ENCODE results near the gene TASP1. TPM values are rescaled to one million over a fixed set of nuclear protein-coding genes. Genes with fewer than 3 reads are reported as not detected.
A peak's percentile ranks its signal among the peaks of the same experiment; 100 is the strongest.

Gene TASP1, protein sequence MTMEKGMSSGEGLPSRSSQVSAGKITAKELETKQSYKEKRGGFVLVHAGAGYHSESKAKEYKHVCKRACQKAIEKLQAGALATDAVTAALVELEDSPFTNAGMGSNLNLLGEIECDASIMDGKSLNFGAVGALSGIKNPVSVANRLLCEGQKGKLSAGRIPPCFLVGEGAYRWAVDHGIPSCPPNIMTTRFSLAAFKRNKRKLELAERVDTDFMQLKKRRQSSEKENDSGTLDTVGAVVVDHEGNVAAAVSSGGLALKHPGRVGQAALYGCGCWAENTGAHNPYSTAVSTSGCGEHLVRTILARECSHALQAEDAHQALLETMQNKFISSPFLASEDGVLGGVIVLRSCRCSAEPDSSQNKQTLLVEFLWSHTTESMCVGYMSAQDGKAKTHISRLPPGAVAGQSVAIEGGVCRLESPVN
- 1 to 10 TPM; 6.3 to 6.7 TPM for total RNA-seq

DNA sequence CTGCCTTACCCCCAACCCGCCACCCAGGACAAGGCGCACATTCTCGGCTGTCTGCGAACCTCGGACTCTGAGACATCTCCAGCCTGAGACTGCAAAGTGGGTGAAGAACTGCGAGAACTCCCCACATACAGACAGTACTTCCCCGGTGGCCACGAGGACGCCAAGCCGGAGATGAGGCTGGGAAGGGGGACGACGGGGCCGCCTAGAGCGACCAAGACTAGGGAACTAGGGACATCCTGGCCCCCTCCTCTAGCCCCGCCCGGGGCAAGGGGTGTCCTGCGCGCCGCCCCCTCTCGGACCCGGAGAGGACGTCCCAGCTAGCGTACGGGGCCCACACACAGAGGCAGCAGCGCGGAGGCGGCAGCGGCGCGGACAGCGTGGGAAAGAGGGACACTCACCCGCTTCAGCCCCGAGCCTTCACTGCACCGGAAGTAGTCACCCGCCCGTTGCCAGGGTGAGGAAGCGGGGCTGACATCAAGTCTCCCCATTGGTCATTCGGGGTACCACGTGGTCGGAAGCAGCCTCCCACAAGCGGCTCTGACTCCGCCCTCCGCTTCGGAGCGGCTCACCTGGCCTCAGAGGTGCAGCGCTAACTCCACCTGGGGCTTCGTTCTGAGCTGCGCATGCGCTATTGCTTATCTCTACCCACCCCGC lies at the start of gene TASP1:
TASP1 (minus strand) TSS at position 437 of the 654 bp plus-strand sequence. CDS start 8,854 bp downstream, outside the sequence.
- H3K27me3 Mint-ChIP-seq (ENCODE audit: low read depth), result peaks cover under 1% of the 10 kb centered on the region
- peak within 1 kb of the TSS; percentile 76 for H3K27ac Mint-ChIP-seq
- H3K9me3 Mint-ChIP-seq, result no peaks in the 10 kb centered on the region
- DNase-seq, result peak; percentile 97
- peaks cover 15% of the 10 kb centered on the region for H3K4me1 Mint-ChIP-seq (ENCODE audit: low read depth)
- peak within 1 kb of the TSS; percentile 91 for H3K4me3 Mint-ChIP-seq
- CTCF ChIA-PET, result interaction anchor here (0.6 kb wide), 1 partner anchor 100 kb away, joined by 3 read pairs; no protein-coding TSS in a partner anchor
- no peaks in the 10 kb centered on the region for H3K36me3 Mint-ChIP-seq (ENCODE audit: low read depth)
- intact Hi-C loops (cut with micrococcal nuclease), result loop anchor here (1.0 to 2.0 kb wide), 4 partner anchors 78 to 418 kb away; partner anchors contain the start of genes ESF1 and ISM1

DNA sequence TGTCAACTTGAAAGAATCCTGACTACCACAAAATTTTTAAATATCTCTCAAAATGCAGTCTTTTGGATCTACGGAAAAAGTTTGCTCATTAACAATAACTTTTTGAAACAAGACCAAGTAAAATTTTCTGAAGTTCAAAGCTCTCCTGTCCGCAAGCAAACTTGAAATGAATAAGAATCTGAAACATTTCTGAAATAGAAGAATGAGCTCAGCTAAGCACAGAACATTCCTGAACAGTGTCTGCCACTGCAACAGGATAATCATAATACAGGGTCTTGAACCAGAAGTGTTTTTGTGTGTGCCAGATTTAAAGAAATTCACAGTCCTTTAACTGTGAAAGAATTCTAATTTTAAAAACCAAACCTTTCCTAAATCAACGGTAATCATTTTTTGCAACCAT lies 49.1 kb upstream of the TASP1 start:
- Mint-ChIP-seq H3K9me3 (no peaks in the 10 kb centered on the region), H3K4me3 (no peak overlapping the region), H3K27ac (no peak overlapping the region), H3K27me3 (ENCODE audit: low read depth) (peaks cover 23% of the 10 kb centered on the region), H3K36me3 (ENCODE audit: low read depth) (no peaks in the 10 kb centered on the region), H3K4me1 (ENCODE audit: low read depth) (no peaks in the 10 kb centered on the region)
- intact Hi-C loops (cut with micrococcal nuclease), result no loop called here
- CTCF ChIA-PET, result no interaction called here
- DNase-seq, result no peak

DNA sequence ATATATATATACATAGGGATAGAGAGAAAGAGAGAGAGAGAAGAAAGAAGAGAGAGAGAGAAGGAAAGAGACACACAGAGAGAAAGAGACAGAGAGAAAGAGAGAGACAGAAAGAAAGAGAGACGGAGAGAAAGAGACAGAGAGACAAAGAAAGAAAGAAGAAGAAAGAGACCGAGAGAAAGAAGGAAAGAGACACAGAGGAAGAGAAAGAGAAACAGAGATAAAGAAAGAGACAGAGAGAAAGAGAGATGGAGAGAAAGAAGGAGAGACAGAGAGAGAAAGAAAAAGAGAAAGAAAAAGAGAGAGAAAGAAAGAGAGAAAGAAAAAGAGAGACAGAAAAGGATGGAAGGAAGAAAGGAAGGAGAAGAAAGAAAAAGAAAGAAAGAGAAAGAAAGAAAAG lies 46.9 kb upstream of the TASP1 start:
- no peaks in the 10 kb centered on the region for H3K9me3 Mint-ChIP-seq
- CTCF ChIA-PET, result no interaction called here
- DNase-seq, result no peak
- H3K27ac Mint-ChIP-seq, result no peak overlapping the region
- intact Hi-C loops (cut with micrococcal nuclease), result no loop called here
- no peaks in the 10 kb centered on the region for H3K4me1 Mint-ChIP-seq (ENCODE audit: low read depth)
- H3K4me3 Mint-ChIP-seq, result no peak overlapping the region
- peaks cover 24% of the 10 kb centered on the region for H3K27me3 Mint-ChIP-seq (ENCODE audit: low read depth)
- no peaks in the 10 kb centered on the region for H3K36me3 Mint-ChIP-seq (ENCODE audit: low read depth)

DNA sequence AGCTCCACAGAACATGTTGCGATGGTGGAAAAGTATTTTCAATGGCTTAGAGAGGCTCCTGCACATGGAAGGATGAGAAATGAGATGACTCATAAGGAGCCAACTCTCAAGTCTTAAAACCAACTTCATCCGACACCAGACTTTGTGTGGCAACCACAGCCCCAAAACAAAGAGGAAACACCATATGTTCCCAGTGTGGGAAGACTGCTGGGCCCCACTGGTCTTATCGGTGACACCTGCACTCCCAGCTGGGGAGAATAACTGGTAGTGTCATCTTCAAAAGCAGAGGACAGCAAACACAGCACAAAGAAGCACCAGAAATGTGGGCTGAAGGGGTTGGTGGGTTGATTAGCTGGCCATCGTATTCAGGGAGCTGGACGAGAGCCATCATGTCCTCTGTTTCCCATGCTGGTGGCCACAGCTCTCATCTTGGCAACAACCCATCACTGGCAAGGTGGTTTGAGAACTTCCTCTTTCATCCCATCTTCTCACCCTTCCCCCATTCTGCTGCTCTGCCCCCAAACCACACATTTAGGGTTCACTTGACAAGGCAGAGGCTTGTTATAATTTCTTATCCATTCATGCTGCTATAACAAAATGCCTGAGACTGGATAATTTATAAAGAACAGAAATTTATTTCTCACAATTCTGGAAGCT lies 46.0 kb upstream of the TASP1 start:
- H3K27ac Mint-ChIP-seq, result no peak overlapping the region
- intact Hi-C loops (cut with micrococcal nuclease), result no loop called here
- no peak for DNase-seq
- H3K36me3 Mint-ChIP-seq (ENCODE audit: low read depth), result no peaks in the 10 kb centered on the region
- no peaks in the 10 kb centered on the region for H3K9me3 Mint-ChIP-seq
- CTCF ChIA-PET, result no interaction called here
- H3K4me1 Mint-ChIP-seq (ENCODE audit: low read depth), result no peaks in the 10 kb centered on the region
- H3K4me3 Mint-ChIP-seq, result no peak overlapping the region
- H3K27me3 Mint-ChIP-seq (ENCODE audit: low read depth), result peaks cover 24% of the 10 kb centered on the region

DNA sequence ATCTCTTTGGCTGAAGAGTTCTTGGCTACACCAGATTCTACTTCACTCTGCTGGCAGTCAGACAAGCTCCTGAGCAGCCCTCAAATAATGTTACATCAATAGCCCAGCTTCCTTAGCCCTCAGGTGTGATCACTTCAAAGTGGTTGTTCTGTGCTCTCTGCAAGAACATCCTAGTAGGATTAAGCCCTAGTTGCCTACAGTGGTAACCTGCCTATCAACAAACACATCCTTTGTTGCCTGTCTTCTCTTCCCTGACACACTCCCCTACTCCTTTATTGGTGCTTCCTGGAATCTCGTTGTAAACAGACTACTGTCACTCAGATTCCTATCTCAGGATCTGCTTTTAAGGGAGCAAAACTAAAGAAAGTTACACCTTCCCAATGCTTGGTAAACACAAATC lies 45.1 kb upstream of the TASP1 start:
- Mint-ChIP-seq H3K27me3 (ENCODE audit: low read depth) (peaks cover 24% of the 10 kb centered on the region), H3K27ac (no peak overlapping the region), H3K9me3 (no peaks in the 10 kb centered on the region), H3K4me1 (ENCODE audit: low read depth) (no peaks in the 10 kb centered on the region), H3K36me3 (ENCODE audit: low read depth) (no peaks in the 10 kb centered on the region), H3K4me3 (no peak overlapping the region)
- intact Hi-C loops (cut with micrococcal nuclease), result no loop called here
- DNase-seq, result no peak
- CTCF ChIA-PET, result no interaction called here

DNA sequence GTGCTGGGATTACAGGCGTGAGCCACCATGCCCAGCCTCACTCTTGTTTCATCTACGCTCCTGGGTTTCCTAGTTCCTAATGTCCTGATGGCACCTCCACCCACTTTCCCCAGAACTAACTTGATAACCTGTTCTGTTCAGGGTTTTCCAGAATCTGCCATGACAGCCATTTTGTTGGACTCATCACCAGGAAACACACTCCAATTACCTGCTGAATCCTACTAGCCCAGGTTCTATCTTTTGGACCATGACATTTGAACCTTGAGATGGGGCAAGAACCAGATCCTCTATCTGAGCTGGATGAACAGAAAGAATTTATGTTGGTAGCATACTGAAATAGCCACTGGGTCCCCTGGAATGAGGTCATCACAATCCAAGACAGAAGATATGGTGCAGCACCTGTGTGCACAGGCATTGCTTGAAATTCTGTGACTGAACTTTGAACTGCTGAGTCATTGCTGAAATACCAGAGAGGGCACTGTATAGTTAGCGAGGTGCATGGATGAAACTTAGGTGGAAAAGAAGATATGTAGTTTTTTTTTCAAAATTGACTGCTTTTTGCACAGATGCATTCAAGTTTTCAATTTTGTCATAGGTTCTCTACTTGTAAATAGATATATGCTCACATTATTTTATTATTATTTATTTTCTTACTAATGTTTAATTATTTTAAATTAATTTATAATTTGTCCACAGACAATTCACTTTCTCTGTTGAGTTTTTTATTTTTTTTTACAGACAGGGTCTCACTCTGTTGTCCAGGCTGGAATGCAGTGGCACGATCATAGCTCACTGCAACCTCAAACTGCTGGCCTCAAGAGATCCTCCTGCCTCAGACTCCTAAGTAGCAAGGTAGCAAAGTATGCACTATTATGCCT lies 42.8 kb upstream of the TASP1 start:
- intact Hi-C loops (cut with micrococcal nuclease), result no loop called here
- peaks cover 21% of the 10 kb centered on the region for H3K27me3 Mint-ChIP-seq (ENCODE audit: low read depth)
- no peaks in the 10 kb centered on the region for H3K36me3 Mint-ChIP-seq (ENCODE audit: low read depth)
- CTCF ChIA-PET, result interaction anchor here (0.6 kb wide), 1 partner anchor 496 kb away, joined by 3 read pairs; no protein-coding TSS in a partner anchor
- no peaks in the 10 kb centered on the region for H3K4me1 Mint-ChIP-seq (ENCODE audit: low read depth)
- no peak for DNase-seq
- H3K27ac Mint-ChIP-seq, result no peak overlapping the region
- H3K9me3 Mint-ChIP-seq, result no peaks in the 10 kb centered on the region
- no peak overlapping the region for H3K4me3 Mint-ChIP-seq

DNA sequence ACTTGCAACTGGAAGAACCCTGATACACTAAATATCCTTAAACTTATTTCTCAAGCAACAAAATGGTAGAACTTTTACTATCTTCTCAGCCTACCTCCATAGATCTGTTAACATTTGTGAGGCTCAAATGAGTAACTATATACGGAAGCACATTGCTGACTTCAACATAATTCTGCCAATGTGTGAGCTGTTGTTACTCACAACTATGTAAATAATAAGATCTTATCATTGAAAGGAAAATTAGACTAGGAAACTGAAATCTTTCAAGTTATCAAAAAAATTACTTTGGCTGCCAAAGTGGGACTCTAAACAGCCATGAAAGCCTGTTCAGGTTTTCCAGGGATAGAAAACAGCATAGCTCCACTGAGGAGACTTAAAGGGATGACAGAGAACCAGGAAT lies 40.2 kb upstream of the TASP1 start:
- Mint-ChIP-seq H3K4me3 (no peak overlapping the region), H3K4me1 (ENCODE audit: low read depth) (no peaks in the 10 kb centered on the region), H3K36me3 (ENCODE audit: low read depth) (no peaks in the 10 kb centered on the region), H3K27ac (no peak overlapping the region), H3K27me3 (ENCODE audit: low read depth) (peaks cover 14% of the 10 kb centered on the region), H3K9me3 (no peaks in the 10 kb centered on the region)
- CTCF ChIA-PET, result no interaction called here
- intact Hi-C loops (cut with micrococcal nuclease), result no loop called here
- no peak for DNase-seq

DNA sequence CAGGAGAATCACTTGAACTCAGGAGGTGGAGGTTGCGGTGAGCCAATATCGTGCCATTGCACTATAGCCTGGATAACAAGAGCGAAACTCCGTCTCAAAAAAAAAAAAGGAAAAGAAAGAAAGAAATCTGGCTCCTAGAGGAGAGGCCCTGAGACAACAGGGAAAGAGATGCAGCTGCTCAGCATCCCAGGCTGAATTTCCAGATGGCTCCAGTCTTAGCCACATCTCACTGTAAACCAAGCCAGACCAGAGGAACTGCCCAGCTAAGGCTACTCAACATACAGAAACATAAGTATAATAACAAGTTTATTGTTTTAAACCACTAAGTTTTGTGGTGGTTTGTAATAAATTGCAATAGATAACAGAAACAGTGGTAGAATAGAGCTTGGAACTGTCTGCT lies 38.5 kb upstream of the TASP1 start:
- Mint-ChIP-seq H3K27me3 (ENCODE audit: low read depth) (peaks cover 7% of the 10 kb centered on the region), H3K27ac (no peak overlapping the region), H3K36me3 (ENCODE audit: low read depth) (no peaks in the 10 kb centered on the region), H3K4me3 (no peak overlapping the region), H3K9me3 (no peaks in the 10 kb centered on the region), H3K4me1 (ENCODE audit: low read depth) (no peaks in the 10 kb centered on the region)
- intact Hi-C loops (cut with micrococcal nuclease), result no loop called here
- no peak for DNase-seq
- CTCF ChIA-PET, result no interaction called here

DNA sequence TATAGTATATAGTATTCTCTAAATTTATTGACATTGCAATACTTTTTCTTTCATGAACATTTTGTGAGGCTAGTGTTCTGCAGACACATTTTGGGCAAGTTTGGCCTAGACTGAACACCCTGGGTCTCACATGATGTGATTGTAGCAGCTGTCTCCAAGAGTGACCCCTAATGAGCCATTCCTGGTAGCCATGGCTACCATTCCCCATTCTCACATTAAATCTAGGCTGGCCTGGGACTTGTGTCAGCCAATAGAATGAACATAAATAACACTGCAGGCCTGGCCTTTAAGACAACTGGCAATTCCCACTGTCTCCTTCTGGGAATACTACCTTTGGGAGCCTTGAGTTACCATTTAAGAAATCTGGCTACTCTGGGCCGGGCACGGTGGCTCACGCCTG lies 38.0 kb upstream of the TASP1 start:
- Mint-ChIP-seq H3K9me3 (no peaks in the 10 kb centered on the region), H3K36me3 (ENCODE audit: low read depth) (no peaks in the 10 kb centered on the region), H3K4me3 (no peak overlapping the region), H3K4me1 (ENCODE audit: low read depth) (no peaks in the 10 kb centered on the region), H3K27me3 (ENCODE audit: low read depth) (peaks cover 7% of the 10 kb centered on the region), H3K27ac (no peak overlapping the region)
- DNase-seq, result no peak
- CTCF ChIA-PET, result no interaction called here
- intact Hi-C loops (cut with micrococcal nuclease), result no loop called here

DNA sequence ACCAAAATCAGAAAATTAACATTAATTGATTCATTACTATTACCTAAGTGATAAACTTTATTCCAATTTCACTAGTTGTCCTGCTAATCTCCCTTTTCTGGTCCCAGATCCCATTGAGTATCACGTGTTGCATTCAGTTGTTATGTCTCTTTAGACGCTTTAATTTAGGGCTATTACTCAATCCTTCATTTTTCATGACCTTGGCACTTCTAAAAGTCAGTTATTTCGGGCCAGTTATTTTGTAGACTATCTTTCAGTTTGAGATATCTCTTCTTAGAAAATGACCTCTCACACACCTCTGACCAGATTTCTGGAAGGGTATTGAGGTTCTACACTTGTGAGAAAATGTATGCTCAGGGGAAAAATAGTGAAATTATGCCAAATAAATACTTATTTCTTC lies 34.0 kb upstream of the TASP1 start:
- H3K27me3 Mint-ChIP-seq (ENCODE audit: low read depth), result peaks cover 6% of the 10 kb centered on the region
- H3K4me3 Mint-ChIP-seq, result no peak overlapping the region
- DNase-seq, result no peak
- H3K27ac Mint-ChIP-seq, result no peak overlapping the region
- CTCF ChIA-PET, result no interaction called here
- no peaks in the 10 kb centered on the region for H3K4me1 Mint-ChIP-seq (ENCODE audit: low read depth)
- no peaks in the 10 kb centered on the region for H3K36me3 Mint-ChIP-seq (ENCODE audit: low read depth)
- intact Hi-C loops (cut with micrococcal nuclease), result no loop called here
- no peaks in the 10 kb centered on the region for H3K9me3 Mint-ChIP-seq

DNA sequence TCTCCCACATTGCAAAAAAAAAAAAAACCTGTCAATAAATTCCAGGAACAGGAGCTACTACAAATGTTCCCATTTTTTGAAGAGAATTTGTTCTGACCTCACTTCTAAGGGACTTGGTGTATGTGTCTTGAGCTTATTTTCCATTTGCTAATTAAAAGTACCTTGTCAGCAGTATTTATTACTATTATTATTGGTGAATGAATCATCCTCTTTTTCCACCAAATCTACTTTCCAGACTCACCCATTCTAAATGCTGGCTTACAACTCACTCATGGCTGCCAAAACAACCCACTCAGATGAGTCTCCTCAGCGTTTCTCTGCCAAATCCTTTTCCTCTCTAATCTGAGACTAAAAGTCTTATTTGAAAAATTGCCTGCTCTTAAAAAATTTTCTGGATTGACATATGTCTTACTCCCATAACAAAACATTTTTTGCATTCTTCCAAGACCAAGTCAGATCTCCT lies 33.2 kb upstream of the TASP1 start:
- DNase-seq, result no peak
- H3K4me1 Mint-ChIP-seq (ENCODE audit: low read depth), result no peaks in the 10 kb centered on the region
- no peaks in the 10 kb centered on the region for H3K36me3 Mint-ChIP-seq (ENCODE audit: low read depth)
- H3K9me3 Mint-ChIP-seq, result no peaks in the 10 kb centered on the region
- CTCF ChIA-PET, result interaction anchor here (0.6 kb wide), 1 partner anchor 1340 kb away, joined by 4 read pairs; no protein-coding TSS in a partner anchor
- H3K4me3 Mint-ChIP-seq, result no peak overlapping the region
- intact Hi-C loops (cut with micrococcal nuclease), result no loop called here
- H3K27ac Mint-ChIP-seq, result no peak overlapping the region
- H3K27me3 Mint-ChIP-seq (ENCODE audit: low read depth), result peaks cover 6% of the 10 kb centered on the region

DNA sequence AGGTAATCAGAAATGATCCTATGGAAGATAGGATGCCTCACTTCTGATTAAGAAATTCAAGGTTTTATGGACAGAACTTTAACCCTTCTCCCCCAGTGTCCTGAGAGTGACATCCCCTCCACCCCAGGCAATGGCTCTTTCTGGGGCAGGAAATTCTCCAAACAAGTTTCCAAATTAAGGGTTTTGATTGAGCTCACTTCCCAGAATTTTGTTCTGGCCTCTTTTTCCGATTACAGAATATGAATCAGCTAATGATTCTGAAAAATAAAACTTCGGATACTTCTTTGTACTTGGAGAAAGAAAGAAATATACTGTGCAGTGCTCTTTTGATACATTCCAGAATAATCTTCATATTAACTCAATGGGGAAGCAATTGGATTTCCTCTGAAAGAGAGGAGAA lies 32.8 kb upstream of the TASP1 start:
- no peak for DNase-seq
- H3K4me3 Mint-ChIP-seq, result no peak overlapping the region
- no peaks in the 10 kb centered on the region for H3K4me1 Mint-ChIP-seq (ENCODE audit: low read depth)
- peaks cover 6% of the 10 kb centered on the region for H3K27me3 Mint-ChIP-seq (ENCODE audit: low read depth)
- no peaks in the 10 kb centered on the region for H3K36me3 Mint-ChIP-seq (ENCODE audit: low read depth)
- CTCF ChIA-PET, result interaction anchor here (0.6 kb wide), 1 partner anchor 1340 kb away, joined by 4 read pairs; no protein-coding TSS in a partner anchor
- intact Hi-C loops (cut with micrococcal nuclease), result no loop called here
- no peaks in the 10 kb centered on the region for H3K9me3 Mint-ChIP-seq
- H3K27ac Mint-ChIP-seq, result no peak overlapping the region

Data from activated naive CD4-positive, alpha-beta T cell treated with anti-CD3 and anti-CD28 coated beads for 36 hours (primary cell).